ENCODE results near the gene DPP7. TPM values are rescaled to one million over a fixed set of nuclear protein-coding genes. Genes with fewer than 3 reads are reported as not detected.
A peak's percentile ranks its signal among the peaks of the same experiment; 100 is the strongest.

DPP7 gene
- total RNA-seq, 2 experiments from 2014 or later, result 222 to 227 TPM

- Mint-ChIP-seq H3K4me1 (ENCODE audit: low read depth) (peaks cover 23% of the 10 kb centered on the region), H3K27ac (no peak overlapping the region), H3K9me3 (no peaks in the 10 kb centered on the region), H3K4me3 (no peak overlapping the region), H3K27me3 (no peaks in the 10 kb centered on the region), H3K36me3 (ENCODE audit: low read depth) (peaks cover 21% of the 10 kb centered on the region)
- no peak for DNase-seq
- no peak for TF ChIP-seq CTCF (IDR thresholded peaks at IDR 0.05)
- ATAC-seq, result no peak
- intact Hi-C loops (cut with micrococcal nuclease), result no loop called here
- ChIA-PET POLR2A (interaction anchor here (0.8 to 1.0 kb wide), 2 partner anchors 10 to 125 kb away, joined by 3 read pairs; no protein-coding TSS in a partner anchor), CTCF (interaction anchor here (0.9 kb wide), 1 partner anchor 11 kb away, joined by 3 read pairs; the partner anchor contains the start of gene MAN1B1)
Measured at GRCh38 chr9:137097761-137098462, 16.6 kb downstream of the DPP7 start.

GRCh38 chr9:137096785-137097546 is 17.6 kb downstream of the DPP7 start:
- POLR2A ChIA-PET, result interaction anchor here (0.8 to 1.1 kb wide), 5 partner anchors 9 to 126 kb away, joined by 3 read pairs; no protein-coding TSS in a partner anchor
- no peak for ATAC-seq
- H3K27ac Mint-ChIP-seq, result peak overlapping the region; percentile 91
- H3K4me1 Mint-ChIP-seq (ENCODE audit: low read depth), result peaks cover 23% of the 10 kb centered on the region
- no peaks in the 10 kb centered on the region for H3K9me3 Mint-ChIP-seq
- no peaks in the 10 kb centered on the region for H3K27me3 Mint-ChIP-seq
- H3K36me3 Mint-ChIP-seq (ENCODE audit: low read depth), result peaks cover 21% of the 10 kb centered on the region
- intact Hi-C loops (cut with micrococcal nuclease), result no loop called here
- CTCF ChIA-PET, result interaction anchor here (0.9 to 1.9 kb wide), 6 partner anchors 10 to 140 kb away, joined by 3 to 12 read pairs (median 10); partner anchors contain the start of genes MAN1B1 and RNF224
- no peak for TF ChIP-seq CTCF (IDR thresholded peaks at IDR 0.05)
- no peak for DNase-seq
- peak overlapping the region; percentile 78 for H3K4me3 Mint-ChIP-seq

GRCh38 chr9:137095664-137096517 is 18.6 kb downstream of the DPP7 start:
- intact Hi-C loops (cut with micrococcal nuclease), result no loop called here
- Mint-ChIP-seq H3K27ac (peak overlapping the region; percentile 91), H3K36me3 (ENCODE audit: low read depth) (peaks cover 23% of the 10 kb centered on the region), H3K4me3 (peak overlapping the region; percentile 78), H3K27me3 (no peaks in the 10 kb centered on the region), H3K9me3 (no peaks in the 10 kb centered on the region), H3K4me1 (ENCODE audit: low read depth) (peaks cover 23% of the 10 kb centered on the region)
- peak; percentile 95 for DNase-seq
- peak; percentile 74 for TF ChIP-seq CTCF (IDR thresholded peaks at IDR 0.05)
- ChIA-PET POLR2A (interaction anchor here (0.6 to 1.6 kb wide), 12 partner anchors 9 to 145 kb away, joined by 3 to 12 read pairs (median 4); partner anchors contain the start of genes DPP7, MAN1B1, SAPCD2 and UAP1L1), CTCF (interaction anchor here (0.7 to 1.9 kb wide), 25 partner anchors 9 to 161 kb away, joined by 3 to 17 read pairs (median 4); partner anchors contain the start of genes MAN1B1, NPDC1, RNF224 and SAPCD2)
- ATAC-seq, result peak; percentile 97

- H3K27me3 Mint-ChIP-seq, result no peaks in the 10 kb centered on the region
- TF ChIP-seq CTCF (IDR thresholded peaks at IDR 0.05), result no peak
- intact Hi-C loops (cut with micrococcal nuclease), result no loop called here
- CTCF ChIA-PET, result interaction anchor here (0.6 to 3.7 kb wide), 3 partner anchors 21 to 657 kb away, joined by 3 to 14 read pairs (median 8); no protein-coding TSS in a partner anchor
- POLR2A ChIA-PET, result interaction anchor here (2.5 kb wide), 1 partner anchor 151 kb away, joined by 8 read pairs; no protein-coding TSS in a partner anchor
- H3K4me1 Mint-ChIP-seq (ENCODE audit: low read depth), result peaks cover 31% of the 10 kb centered on the region
- no peaks in the 10 kb centered on the region for H3K9me3 Mint-ChIP-seq
- H3K36me3 Mint-ChIP-seq (ENCODE audit: low read depth), result peaks cover 7% of the 10 kb centered on the region
- H3K4me3 Mint-ChIP-seq, result no peak overlapping the region
- ATAC-seq (no peak), DNase-seq (no peak)
- H3K27ac Mint-ChIP-seq, result no peak overlapping the region
Measured at GRCh38 chr9:137089232-137089947, 25.1 kb downstream of the DPP7 start.

Measured in activated CD8-positive, alpha-beta T cell treated with anti-CD3 and anti-CD28 coated beads for 36 hours (primary cell).